HCT116 (cell line): Measurements from ENCODE around the gene CACNB3. TPM values are rescaled to one million over a fixed set of nuclear protein-coding genes. Genes with fewer than 3 reads are reported as not detected.

Experiments used
- ATAC-seq: fragments of 200-7000 bp; cut with Tn5 transposase; 2 replicates; pipeline ENCODE4 v1.9.1; 2020; ENCODE audit warnings: mild to moderate bottlenecking, moderate library complexity
- BruUV-seq: library from RNA; stranded (reverse); fragments of 400-500 nt; replicated peaks from 2 replicates; lab custom pipeline; 2021; lab: Mats Ljungman, UMichigan
- CTCF ChIA-PET: fragments of 300-600 bp; sonication (Branson Sonifier 250); formaldehyde crosslinking; loops from one replicate; lab custom pipeline; 2021; ENCODE audit warnings: antibody characterized with exemption; lab: Charles Lee
- POLR2A ChIA-PET: fragments of 300-600, 350-600 bp; sonication (Branson Sonifier 250); formaldehyde crosslinking; loops from one replicate; lab custom pipeline; 2021; ENCODE audit warnings: antibody characterized with exemption; lab: Charles Lee
- RAD21 ChIA-PET, 2 experiments: fragments of 300-600 bp; sonication (Branson Sonifier 250); formaldehyde crosslinking; loops; one replicate each; lab custom pipeline; 2023; ENCODE audit warnings: low total read pairs in 2 of 2; ENCODE audit not compliant: uncharacterized antibody in 2 of 2, unreplicated experiment in 2 of 2, low non-redundant PET in 1 of 2; lab: Charles Lee
- DNase-seq: peaks from one replicate; pipeline ENCODE4 v3.0.0-alpha.2; 2010; ENCODE audit warnings: low read depth, low spot score
- H2AFZ ChIP-seq: fragments of 200-600 bp; shearing (Covaris generic), sonication (generic); 2 replicates; pipeline ENCODE4 v1.6.1; 2017; ENCODE audit warnings: low read depth, mixed run types, mixed read lengths, antibody characterized with exemption, low read length; ENCODE audit not compliant: poor library complexity, severe bottlenecking
- H3K27ac ChIP-seq: 2 replicates; pipeline ENCODE4 v1.5.1; 2012; ENCODE audit warnings: low read depth, low read length
- H3K27me3 ChIP-seq: fragments of 200-600 bp; sonication (generic); 2 replicates; pipeline ENCODE4 v1.6.1; 2016; ENCODE audit warnings: mixed run types, low read length, mixed read lengths; ENCODE audit not compliant: insufficient read depth
- H3K36me3 ChIP-seq, 2 experiments: fragments of 200-500 bp in 1 of 2; fragments of 200-600 bp in 1 of 2; sonication (Bioruptor generic) in 1 of 2; sonication (generic) in 1 of 2; 2 replicates each; pipeline versions ENCODE4 v1.5.1 to v1.6.1; 2014 to 2016; ENCODE audit warnings: low read length in 2 of 2, inconsistent platforms in 1 of 2, mixed read lengths in 1 of 2, mixed run types in 1 of 2; ENCODE audit not compliant: insufficient read depth in 2 of 2, control insufficient read depth in 1 of 2
- H3K4me1 ChIP-seq, 2 experiments: fragments of 200-600 bp in 1 of 2; sonication (generic) in 1 of 2; 2 replicates each; pipeline versions ENCODE4 v1.5.1 to v1.6.1; 2012 to 2017; ENCODE audit warnings: low read length in 2 of 2, inconsistent platforms in 1 of 2, mild to moderate bottlenecking in 1 of 2, mixed read lengths in 1 of 2, mixed run types in 1 of 2, moderate library complexity in 1 of 2; ENCODE audit not compliant: insufficient read depth in 2 of 2, control insufficient read depth in 1 of 2
- H3K4me2 ChIP-seq: fragments of 200-600 bp; sonication (generic); 2 replicates; pipeline ENCODE4 v1.6.1; 2017; ENCODE audit warnings: mixed run types, low read length, mixed read lengths
- H3K4me3 ChIP-seq, 2 experiments: fragments of 200-600 bp in 1 of 2; sonication (generic) in 1 of 2; replicated peaks in 1 of 2; 2 replicates each; pipeline ENCODE4 v1.5.1; 2011 to 2016; ENCODE audit warnings: low read length in 2 of 2, control low read depth in 1 of 2, low read depth in 1 of 2, mild to moderate bottlenecking in 1 of 2, mixed read lengths in 1 of 2, mixed run types in 1 of 2
- H3K79me2 ChIP-seq: fragments of 200-600 bp; sonication (generic); 2 replicates; pipeline ENCODE4 v1.6.1; 2017; ENCODE audit warnings: mild to moderate bottlenecking, mixed run types, low read length, moderate library complexity, mixed read lengths; ENCODE audit not compliant: insufficient read depth
- H3K9ac ChIP-seq: fragments of 200-600 bp; sonication (generic); 2 replicates; pipeline ENCODE4 v1.6.1; 2016; ENCODE audit warnings: low read length, mixed read lengths
- H3K9me2 ChIP-seq: fragments of 200-600 bp; sonication (generic), shearing (Covaris generic); 2 replicates; pipeline ENCODE4 v1.6.1; 2017; ENCODE audit warnings: mixed run types, mild to moderate bottlenecking, moderate library complexity; ENCODE audit not compliant: insufficient read depth
- H3K9me3 ChIP-seq, 2 experiments: fragments of 200-500 bp in 1 of 2; fragments of 200-600 bp in 1 of 2; sonication (Bioruptor generic) in 1 of 2; sonication (generic) in 1 of 2; 2 replicates each; pipeline ENCODE4 v1.6.1; 2014 to 2017; ENCODE audit warnings: low read length in 2 of 2, mixed read lengths in 2 of 2, inconsistent platforms in 1 of 2, low read depth in 1 of 2, mild to moderate bottlenecking in 1 of 2, mixed run types in 1 of 2, moderate library complexity in 1 of 2; ENCODE audit not compliant: control insufficient read depth in 1 of 2, insufficient read depth in 1 of 2
- H4K20me1 ChIP-seq: fragments of 200-600 bp; sonication (generic), shearing (Covaris generic); 2 replicates; pipeline ENCODE4 v1.6.1; 2017; ENCODE audit warnings: mixed run types, mild to moderate bottlenecking, moderate library complexity; ENCODE audit not compliant: insufficient read depth
- CBX3 ChIP-seq: IDR thresholded peaks from 2 replicates; pipeline ENCODE4 v1.6.1; 2012; ENCODE audit warnings: low read depth
- CEBPB ChIP-seq: IDR thresholded peaks from 2 replicates; pipeline ENCODE4 v1.6.1; 2012; ENCODE audit warnings: low read depth
- EGR1 ChIP-seq: IDR thresholded peaks from 2 replicates; pipeline ENCODE4 v1.6.1; 2012; ENCODE audit warnings: low read depth
- ELF1 ChIP-seq: IDR thresholded peaks from 2 replicates; pipeline ENCODE4 v1.6.1; 2012; ENCODE audit warnings: low read depth, borderline replicate concordance
- EZH2phosphoT487 ChIP-seq: fragments of 200-600 bp; IDR thresholded peaks from 2 replicates; pipeline ENCODE4 v1.6.1; 2018; ENCODE audit warnings: antibody characterized with exemption, borderline replicate concordance
- JUND ChIP-seq: IDR thresholded peaks from 2 replicates; pipeline ENCODE4 v1.6.1; 2012
- POLR2A ChIP-seq: IDR thresholded peaks from 2 replicates; pipeline ENCODE4 v1.7.0; 2011; ENCODE audit warnings: borderline replicate concordance; ENCODE audit not compliant: insufficient read depth, insufficient read length; ENCODE audit errors: extremely low read depth
- POLR2AphosphoS5 ChIP-seq: IDR thresholded peaks from 2 replicates; pipeline ENCODE4 v1.6.1; 2011; ENCODE audit warnings: mild to moderate bottlenecking, low read depth, low read length, moderate library complexity
- RAD21 ChIP-seq: IDR thresholded peaks from 2 replicates; pipeline ENCODE4 v1.6.1; 2012; ENCODE audit warnings: low read depth, mild to moderate bottlenecking
- SIN3A ChIP-seq: IDR thresholded peaks from 2 replicates; pipeline ENCODE4 v1.6.1; 2012; ENCODE audit warnings: low read depth
- SRF ChIP-seq: IDR thresholded peaks from 2 replicates; pipeline ENCODE4 v1.6.1; 2012; ENCODE audit warnings: low read depth
- TCF7L2 ChIP-seq: IDR thresholded peaks from 2 replicates; pipeline ENCODE4 v1.7.0; 2011; ENCODE audit warnings: borderline replicate concordance, inconsistent platforms; ENCODE audit not compliant: insufficient read depth, insufficient read length; ENCODE audit errors: extremely low read depth
- ZFX ChIP-seq: fragments of 450-650 bp; IDR thresholded peaks from 2 replicates; pipeline ENCODE4 v1.6.1; 2017
- ZNF274 ChIP-seq: fragments of 200-500 bp; sonication (Bioruptor generic); IDR thresholded peaks from 2 replicates; pipeline ENCODE4 v1.6.1; 2014; ENCODE audit warnings: mild to moderate bottlenecking, low read depth, low read length, inconsistent platforms
- intact Hi-C: fragments of 100-400 bp; cut with micrococcal nuclease; formaldehyde crosslinking; loops from 2 replicates; pipeline ENCODE4 v1.10.0; 2022
- total RNA-seq: library from RNA; stranded (reverse); gene quantifications from one replicate; pipeline ENCODE4 v1.2.1, GENCODE V29; 2021; ENCODE audit not compliant: unreplicated experiment
- TF ChIP-seq, protein P1 (sequence below): IDR thresholded peaks from 2 replicates; pipeline ENCODE4 v1.6.1; 2011; ENCODE audit warnings: mild to moderate bottlenecking, low read length, moderate library complexity; ENCODE audit not compliant: insufficient replicate concordance; ENCODE audit errors: extremely low read depth
- TF ChIP-seq, protein P2 (sequence below): IDR thresholded peaks from 2 replicates; pipeline ENCODE4 v1.6.1; 2012; ENCODE audit warnings: low read depth
- TF ChIP-seq, protein P3 (sequence below): IDR thresholded peaks from 2 replicates; pipeline ENCODE4 v1.6.1; 2012
- TF ChIP-seq, protein P4 (sequence below): IDR thresholded peaks from 2 replicates; pipeline ENCODE4 v1.6.1; 2012

The CACNB3 gene
- total RNA-seq, 1 experiment from 2014 or later, result 22.0 TPM

DNA sequence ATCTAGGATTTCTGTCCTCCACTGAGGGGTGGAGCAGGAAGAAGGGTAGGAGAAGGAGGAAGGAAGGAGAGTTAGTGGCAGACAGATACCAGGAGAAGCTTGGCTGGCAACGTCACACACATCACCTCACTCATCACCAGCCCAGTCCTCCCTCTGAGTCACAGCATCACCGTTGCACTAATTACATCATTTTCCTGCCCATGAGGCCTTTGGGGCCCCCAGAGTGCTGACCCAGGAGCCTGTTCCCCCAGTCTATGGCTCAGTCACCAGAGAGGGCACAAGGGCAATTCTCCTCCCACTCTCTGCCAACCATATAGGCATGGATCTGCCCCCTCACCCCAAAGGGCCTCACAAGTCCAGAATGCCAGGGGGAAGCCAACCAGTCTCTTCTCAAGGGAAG is 42.8 kb downstream of the CACNB3 start:
- Histone ChIP-seq H3K9me2 (no peaks in the 10 kb centered on the region), H3K4me2 (no peak overlapping the region)

More for the DNA sequence above, 42.8 kb downstream of the CACNB3 start:
- Histone ChIP-seq H3K9ac (no peak overlapping the region), H3K27ac (no peak overlapping the region), H3K79me2 (no peaks in the 10 kb centered on the region), H2AFZ (no peak overlapping the region), H4K20me1 (no peaks in the 10 kb centered on the region), H3K9me3 (no peaks in the 10 kb centered on the region), H3K4me1 (peaks cover 3 to 12% of the 10 kb centered on the region in 2 experiments; a peak in 2 of 4 replicates), H3K4me3 (no peak overlapping the region), H3K27me3 (peaks cover 10% of the 10 kb centered on the region; the same call in 1 of the 2 replicates), H3K36me3 (no peaks in the 10 kb centered on the region)
- TF ChIP-seq TCF7L2, result no peak
- TF ChIP-seq CEBPB, result no peak
- TF ChIP-seq, protein P1, sequence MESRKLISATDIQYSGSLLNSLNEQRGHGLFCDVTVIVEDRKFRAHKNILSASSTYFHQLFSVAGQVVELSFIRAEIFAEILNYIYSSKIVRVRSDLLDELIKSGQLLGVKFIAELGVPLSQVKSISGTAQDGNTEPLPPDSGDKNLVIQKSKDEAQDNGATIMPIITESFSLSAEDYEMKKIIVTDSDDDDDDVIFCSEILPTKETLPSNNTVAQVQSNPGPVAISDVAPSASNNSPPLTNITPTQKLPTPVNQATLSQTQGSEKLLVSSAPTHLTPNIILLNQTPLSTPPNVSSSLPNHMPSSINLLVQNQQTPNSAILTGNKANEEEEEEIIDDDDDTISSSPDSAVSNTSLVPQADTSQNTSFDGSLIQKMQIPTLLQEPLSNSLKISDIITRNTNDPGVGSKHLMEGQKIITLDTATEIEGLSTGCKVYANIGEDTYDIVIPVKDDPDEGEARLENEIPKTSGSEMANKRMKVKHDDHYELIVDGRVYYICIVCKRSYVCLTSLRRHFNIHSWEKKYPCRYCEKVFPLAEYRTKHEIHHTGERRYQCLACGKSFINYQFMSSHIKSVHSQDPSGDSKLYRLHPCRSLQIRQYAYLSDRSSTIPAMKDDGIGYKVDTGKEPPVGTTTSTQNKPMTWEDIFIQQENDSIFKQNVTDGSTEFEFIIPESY, result no peak
- TF ChIP-seq POLR2AphosphoS5, result no peak
- TF ChIP-seq, protein P2, sequence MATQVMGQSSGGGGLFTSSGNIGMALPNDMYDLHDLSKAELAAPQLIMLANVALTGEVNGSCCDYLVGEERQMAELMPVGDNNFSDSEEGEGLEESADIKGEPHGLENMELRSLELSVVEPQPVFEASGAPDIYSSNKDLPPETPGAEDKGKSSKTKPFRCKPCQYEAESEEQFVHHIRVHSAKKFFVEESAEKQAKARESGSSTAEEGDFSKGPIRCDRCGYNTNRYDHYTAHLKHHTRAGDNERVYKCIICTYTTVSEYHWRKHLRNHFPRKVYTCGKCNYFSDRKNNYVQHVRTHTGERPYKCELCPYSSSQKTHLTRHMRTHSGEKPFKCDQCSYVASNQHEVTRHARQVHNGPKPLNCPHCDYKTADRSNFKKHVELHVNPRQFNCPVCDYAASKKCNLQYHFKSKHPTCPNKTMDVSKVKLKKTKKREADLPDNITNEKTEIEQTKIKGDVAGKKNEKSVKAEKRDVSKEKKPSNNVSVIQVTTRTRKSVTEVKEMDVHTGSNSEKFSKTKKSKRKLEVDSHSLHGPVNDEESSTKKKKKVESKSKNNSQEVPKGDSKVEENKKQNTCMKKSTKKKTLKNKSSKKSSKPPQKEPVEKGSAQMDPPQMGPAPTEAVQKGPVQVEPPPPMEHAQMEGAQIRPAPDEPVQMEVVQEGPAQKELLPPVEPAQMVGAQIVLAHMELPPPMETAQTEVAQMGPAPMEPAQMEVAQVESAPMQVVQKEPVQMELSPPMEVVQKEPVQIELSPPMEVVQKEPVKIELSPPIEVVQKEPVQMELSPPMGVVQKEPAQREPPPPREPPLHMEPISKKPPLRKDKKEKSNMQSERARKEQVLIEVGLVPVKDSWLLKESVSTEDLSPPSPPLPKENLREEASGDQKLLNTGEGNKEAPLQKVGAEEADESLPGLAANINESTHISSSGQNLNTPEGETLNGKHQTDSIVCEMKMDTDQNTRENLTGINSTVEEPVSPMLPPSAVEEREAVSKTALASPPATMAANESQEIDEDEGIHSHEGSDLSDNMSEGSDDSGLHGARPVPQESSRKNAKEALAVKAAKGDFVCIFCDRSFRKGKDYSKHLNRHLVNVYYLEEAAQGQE, result no peak
- TF ChIP-seq POLR2A, result no peak
- no peak for TF ChIP-seq EGR1
- no peak for TF ChIP-seq SIN3A
- TF ChIP-seq JUND, result no peak
- no peak for TF ChIP-seq ZNF274
- no peak for TF ChIP-seq ELF1
- TF ChIP-seq CBX3, result no peak
- TF ChIP-seq, protein P3, sequence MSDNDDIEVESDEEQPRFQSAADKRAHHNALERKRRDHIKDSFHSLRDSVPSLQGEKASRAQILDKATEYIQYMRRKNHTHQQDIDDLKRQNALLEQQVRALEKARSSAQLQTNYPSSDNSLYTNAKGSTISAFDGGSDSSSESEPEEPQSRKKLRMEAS, result no peak
- no peak for TF ChIP-seq RAD21
- TF ChIP-seq, protein P4, sequence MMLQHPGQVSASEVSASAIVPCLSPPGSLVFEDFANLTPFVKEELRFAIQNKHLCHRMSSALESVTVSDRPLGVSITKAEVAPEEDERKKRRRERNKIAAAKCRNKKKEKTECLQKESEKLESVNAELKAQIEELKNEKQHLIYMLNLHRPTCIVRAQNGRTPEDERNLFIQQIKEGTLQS, result no peak
- no peak for TF ChIP-seq SRF
- no peak for TF ChIP-seq EZH2phosphoT487
- TF ChIP-seq ZFX, result no peak
- ATAC-seq (no peak), DNase-seq (no peak)
- intact Hi-C loops, result no loop called here
- BruUV-seq, result no TSS peak
- ChIA-PET POLR2A (no interaction called here), CTCF (interaction anchor here (1.1 kb wide), 1 partner anchor 9 kb away, joined by 3 read pairs; the partner anchor contains the start of gene DDX23), RAD21 (no interaction called here)
